GDM1 (cell line): Measurements from ENCODE around the gene SGSM2.

Source experiments
- DNase-seq: peaks from one replicate; lab custom pipeline; 2025; lab: John Stamatoyannopoulos, UW

SGSM2 gene

DNA sequence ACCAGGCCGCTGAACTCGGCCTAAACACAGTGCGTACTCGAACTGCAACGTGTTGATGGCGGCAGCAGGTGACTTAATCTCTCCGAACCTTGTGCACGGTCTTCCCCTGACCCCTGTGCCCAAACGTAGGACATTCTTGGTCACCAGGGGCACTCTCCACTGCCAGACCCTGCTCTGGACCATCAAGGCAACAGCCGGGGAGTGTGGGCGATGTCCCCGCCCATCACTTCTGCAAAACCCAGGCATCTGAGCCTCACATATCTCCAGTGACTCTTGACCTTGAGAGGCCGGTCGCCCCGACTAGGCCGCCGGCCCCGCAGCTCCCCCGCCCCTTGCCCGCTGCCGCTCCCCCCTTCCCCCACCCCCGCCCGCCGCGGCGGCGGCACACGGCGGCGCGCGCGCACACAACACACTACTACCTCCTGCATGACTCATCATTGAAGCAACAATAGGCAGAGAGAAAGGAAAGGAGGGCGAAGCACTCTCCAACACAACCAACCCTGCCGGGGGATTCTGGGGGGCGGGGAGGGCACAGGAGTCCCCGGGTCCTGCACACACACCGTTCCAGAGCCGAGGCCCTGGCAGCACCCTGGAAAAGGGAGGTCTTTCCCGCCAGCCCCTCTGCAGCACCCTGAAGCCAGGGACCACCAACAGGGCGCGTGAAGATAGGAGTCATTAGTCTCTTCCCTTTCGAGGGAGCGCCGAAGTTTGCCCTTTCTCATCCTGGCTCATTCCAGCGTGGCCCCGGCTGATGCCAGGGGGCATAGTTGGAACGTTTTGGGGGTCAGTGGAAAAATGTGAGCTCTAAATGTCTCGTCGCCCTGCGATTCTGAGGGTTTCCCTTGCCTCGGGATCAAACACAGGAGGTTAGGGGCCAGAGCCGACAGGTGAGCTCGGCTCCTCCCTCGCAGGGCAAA, 61.6 kb downstream of the SGSM2 start:
- peak; percentile 40 for DNase-seq

DNA sequence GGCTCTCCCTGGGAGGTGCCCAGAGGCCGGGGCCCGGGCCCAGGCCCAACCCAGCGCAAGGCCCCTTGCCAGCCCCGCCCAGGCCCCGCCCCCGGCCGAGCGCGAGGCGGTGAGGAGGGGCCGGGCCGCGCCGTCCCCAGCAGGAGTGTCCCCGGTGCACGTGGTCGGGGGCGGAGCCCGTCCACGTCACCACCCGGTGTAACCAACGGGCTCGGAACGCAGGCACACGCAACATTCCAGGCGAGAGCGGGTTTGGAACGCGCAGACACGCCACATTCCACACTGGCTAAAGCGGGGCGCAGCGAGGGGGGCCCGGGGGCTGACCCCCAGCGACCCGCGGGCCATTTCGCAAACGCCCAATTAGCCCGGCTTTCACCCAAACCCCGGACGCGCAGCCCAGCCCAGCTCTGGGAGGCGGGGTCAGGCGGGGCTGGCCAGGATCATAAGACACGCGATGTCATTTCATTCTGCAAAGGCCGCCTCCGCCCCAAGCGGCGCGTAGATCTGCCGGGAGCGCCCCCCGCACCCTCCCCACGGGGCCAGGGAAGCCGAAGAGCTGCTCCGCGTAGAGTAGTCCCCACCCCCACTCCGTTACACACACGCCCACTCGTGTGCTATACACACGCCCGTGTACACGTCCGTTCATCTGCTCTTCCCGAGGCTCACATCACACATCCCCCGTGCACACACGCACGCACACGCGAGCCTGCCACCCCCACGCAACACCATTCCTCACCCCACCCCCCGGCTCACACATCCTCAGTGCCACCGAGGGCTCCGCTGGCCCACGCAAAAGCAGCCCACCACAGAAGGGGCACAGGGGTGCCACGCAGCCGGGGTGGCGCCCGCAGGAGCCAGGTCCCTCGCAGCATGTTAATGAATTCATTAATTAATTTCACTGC, 62.5 kb downstream of the SGSM2 start:
- peak; percentile 90 for DNase-seq

DNA sequence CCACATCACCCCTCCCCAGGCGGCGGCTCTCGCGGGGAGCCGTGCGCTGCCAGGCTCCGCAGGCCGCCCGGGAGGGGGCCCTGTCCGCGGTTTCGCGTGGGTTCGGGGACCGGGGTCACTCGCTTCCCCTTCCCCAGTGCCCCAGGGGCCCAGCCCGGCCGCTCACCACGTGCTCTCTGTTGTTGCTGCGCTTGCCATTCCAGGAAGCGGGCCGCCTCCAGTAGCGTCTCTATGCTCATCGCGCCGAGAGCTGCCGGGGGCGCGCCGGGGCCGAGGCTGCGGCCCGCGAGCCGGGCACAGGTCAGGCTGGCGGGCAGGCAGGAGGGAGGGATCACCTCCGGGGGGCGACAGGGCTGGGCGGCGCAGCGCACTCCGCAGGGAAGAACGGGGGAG, 63.2 kb downstream of the SGSM2 start:
- DNase-seq: peak; percentile 22

DNA sequence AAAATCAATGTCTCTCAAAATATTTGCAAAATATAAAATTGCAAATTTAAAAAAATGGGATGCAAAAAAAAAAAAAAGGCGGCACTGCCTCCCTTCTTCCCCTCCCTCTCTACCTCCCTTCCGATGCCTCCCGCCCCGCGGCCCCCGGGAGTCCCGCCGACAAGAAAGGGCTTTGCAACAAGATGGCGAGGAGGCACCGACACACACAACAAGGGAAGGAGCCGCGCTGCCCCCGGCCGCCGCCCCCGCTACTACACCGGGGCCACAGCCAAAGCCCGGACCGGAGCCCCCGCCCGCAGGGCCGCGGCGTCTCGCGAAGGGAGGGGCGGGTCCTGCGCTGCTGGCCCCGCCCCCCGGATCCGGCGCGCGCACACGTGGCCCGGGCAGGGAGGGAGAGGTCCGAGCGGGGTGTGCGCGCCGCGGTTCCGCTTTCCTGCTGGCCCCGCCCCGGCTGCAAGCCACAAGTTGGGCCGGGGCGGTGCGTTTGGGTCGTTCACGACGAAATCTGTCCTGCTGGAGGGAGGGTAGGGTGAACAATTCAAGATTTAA, 63.6 kb downstream of the SGSM2 start, which contains the start of gene MNT:
Gene MNT (minus strand): TSS at position 184 of the 549 bp plus-strand sequence. CDS start 348 bp downstream, outside the sequence.
- DNase-seq: peak; percentile 96

DNA sequence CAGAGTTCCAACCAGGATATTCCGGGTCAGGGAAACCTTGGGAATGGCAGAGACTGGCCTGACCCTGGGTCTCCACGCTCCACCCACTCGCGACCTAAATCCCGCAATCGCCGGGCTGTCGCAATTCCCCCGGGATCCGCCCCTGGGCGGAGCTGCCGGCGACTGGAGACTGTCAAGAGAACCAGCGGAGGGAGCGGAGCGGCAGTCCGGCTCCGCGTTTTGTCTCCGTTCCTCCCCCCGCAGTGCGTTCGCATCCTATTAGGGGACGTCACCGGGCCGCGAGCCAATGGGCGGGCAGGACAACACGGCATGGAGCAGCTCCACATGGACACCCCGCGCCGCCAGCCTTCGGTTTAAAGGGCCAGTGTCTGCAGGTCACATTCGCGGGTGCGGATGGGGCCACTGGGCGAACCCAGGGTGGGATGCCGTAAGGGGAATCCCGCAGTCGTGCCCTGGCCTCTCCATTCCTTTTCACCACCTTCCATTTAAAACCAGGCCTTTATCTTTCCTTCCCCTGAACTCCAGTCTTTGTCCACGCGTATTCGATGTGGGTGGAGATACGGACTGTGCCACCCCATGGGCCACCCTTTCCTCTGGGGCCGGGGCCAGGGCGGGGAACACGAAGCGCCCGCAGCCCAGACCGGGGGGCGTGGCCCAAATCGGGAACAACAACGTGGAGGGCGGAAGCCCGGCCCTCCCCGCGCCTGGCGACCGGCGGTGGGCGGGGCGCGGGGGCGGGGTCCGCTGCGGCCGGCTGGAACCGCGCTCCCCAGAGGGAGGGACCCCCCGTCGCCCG, 64.3 kb downstream of the SGSM2 start:
- DNase-seq: peak; percentile 98

DNA sequence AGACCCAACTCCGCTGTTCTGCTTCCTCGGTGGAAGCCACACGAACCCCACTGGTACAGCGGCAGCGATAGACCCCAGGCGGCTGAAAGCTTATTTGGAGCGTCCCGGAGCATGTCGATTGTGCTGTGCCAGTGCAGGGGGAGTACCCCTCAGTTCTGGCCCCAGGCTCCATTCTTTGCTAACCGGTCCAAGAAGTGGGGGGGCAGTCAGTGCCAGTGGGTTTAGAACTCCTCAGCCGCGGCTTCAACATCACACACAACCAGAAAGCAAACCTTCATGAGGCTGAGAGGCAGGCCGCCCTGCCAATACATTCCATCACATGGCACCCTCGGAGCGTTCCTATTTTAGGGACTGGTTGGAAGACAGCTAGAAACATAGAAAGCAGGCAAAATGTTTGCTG, 65.2 kb downstream of the SGSM2 start:
- DNase-seq: no peak

DNA sequence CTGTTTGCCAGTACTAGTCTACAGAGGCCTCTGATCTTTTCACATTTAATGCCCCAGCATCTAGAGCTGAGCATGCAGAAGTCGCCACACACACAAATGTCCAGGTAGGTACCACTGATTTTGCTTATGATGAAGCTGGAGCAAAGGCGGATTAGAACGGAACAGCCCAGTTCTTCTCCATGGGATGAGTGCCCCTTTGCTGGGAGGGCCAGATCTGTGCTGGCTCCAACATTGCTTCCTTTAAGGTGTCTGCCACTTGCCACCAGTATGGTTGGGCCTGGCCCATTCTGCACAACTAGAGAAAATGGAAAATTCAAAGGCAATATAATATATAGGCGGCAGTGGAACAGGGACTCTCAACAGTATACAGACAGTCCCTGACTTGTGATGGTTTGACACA, 65.7 kb downstream of the SGSM2 start:
- DNase-seq: no peak

DNA sequence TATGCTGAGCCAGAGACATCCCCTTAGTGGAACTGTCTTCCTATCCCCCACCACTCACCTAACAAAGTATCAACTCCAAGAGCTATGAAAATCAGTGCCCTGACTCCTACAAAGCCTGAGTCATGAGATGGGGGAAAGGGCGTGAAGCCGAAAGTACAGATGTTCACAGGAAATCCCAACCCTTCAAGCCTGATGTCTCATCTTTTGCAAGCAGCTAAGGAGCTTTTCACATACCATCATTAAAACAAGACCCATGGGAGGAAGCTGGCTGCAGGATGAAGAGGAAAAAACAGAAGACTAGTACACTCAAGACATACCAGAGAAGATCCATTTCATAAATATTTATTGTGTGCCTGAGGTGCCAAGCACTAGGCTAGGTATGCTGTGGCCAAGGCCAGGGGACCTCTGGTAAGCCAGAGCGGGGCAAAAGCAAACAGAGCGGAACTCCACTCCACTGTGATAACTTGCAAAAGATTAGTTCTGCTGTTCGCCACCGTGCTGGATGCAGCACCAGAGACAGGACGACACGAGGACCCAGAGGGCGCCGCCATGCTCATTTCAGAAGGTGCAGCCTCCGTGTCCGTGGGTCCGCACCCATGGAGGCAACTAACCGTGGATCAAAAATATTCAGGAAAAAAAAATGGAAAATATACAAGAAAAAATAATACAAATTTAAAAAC, 68.1 kb downstream of the SGSM2 start:
- no peak for DNase-seq

DNA sequence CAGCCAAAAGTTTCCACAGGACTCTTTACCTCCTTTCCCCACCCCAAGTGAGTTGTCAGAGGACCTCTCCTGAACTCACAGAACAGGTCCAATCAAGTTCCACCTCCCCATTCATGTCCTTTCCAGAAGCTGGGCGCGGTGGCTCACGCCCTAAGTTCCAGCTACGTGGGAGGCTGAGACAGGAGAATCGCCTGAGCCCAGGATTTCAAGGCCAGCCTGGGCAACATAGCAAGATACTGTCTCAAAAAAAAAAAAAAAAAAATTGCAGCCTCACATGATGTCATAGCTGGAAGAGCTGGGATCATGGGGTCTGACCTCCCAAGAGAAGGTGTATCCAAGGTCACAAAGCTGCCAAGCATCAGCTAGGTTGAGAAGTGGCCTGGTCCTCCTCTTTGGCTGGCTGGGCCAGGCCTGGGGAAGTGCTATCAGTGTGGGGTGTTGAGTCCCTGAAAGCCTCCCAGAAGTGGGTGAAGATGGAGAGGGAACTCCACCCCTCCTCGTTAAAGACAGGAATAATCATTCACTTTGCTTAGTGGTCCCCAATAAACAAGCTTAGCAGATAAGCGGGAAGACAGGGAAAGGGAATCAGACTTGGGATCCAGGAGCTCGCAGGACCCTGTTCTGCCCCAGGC, 69.1 kb downstream of the SGSM2 start:
- DNase-seq: no peak

DNA sequence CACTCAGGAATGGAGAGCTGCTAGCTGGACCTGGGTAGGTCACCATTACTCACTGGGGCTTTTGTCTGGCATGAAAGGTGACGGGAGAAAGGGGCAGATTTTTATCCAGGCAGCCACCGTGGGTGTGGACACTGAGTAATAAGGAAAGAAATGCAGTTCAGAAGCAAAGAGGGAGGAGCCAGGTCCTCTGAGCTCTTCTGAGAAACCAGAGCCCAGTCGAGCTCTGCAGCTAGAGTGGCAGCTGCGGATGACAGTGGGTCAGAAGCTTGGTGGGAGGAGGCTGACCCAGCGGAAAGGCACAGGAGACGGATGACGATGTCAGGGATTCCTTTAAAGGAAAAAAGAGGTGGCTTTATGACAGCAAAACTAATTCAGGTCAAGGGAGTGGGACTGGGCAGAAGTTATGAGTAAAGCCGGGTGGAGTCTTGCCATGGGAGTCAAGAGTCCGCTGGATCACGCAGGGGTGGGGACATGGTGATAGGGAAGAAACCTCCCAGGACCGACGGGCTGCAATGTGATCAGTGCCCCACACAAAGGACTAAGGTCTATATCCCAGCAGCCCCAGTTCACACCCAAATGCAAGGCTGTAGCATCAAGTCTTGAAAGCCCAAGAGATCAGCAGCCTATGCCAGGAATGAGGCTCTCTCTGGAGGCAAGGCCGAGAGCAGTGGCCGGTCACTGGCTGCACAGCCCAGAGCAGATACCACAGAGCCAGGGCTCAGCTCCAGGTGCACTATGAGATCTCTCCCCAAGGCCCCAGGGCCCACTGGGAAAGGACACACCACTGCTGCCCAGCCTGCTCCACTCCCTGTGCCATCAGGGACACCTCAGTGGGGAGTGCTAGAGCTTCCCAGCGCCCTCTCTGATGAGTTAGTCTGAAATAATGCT, 69.8 kb downstream of the SGSM2 start:
- DNase-seq: no peak

DNA sequence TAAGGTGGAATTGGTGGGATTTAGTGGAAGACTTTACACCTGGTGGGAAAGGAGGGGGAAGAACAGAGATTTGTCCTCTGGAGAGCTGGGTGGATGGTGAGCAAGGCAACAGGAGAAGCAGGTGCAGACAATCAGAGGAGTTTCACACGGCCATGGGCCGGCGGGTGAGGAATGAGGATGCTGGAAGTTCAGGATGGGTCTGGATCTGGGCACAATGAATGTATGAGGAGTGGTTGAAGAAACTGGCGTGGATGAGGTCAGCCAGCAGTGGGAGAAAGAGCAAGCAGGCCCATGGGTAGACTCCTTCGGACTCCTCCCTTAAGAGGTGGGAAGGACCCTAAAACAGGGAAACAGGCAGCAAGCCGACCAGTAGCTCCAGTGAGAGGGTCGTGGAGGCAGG, 73.7 kb downstream of the SGSM2 start:
- DNase-seq: no peak

DNA sequence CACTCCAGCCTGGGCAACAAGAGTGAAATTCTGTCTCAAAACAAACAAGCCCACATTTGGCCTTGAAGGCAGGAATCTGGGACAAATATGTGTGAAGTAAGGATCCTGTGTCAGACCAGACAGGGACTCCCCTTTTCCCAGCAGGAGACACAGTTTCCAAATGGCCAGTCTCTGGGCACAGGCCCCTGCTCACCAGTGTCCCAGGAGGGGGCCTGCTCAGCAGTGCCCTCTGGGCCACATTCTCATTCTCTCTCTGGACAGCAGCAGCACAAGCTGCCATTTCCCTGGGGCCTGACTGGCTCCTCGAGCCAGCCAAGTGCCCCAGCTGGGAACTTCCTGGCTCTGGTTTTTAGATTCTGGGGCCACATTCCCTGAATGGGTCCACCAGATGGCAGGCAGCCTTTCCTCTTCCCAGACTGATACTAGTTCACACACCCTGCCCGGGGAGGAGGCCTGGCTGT, 75.3 kb downstream of the SGSM2 start:
- DNase-seq: no peak

DNA sequence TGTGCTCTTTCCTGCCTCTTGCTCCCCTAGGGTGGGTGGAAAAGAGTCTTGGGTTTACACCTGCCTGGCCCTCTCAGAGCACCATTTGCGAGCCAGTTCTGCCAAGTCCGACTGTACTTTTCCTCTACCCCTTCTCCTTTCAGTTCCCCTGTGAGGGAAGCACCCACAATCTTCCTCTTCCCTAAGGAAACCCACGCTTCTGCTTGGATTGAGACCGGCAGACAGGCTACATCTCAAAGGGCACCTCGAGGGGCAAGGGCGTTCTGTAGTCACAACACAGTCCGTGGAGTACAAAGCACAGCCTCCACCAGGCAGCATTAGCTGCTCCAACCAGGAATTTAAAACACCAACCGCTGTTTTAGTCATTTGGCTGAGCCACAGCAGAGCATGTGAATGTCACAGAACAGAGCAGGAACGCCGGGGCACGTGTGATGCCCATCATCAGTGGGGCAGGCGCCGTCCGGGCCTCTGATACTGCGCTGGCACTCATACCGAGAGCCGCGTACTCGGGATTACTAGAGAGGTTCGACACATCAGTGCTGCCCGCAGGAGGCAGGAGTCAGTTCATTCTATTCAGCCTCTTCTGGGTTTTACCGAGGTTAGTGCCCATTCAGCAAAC, 77.3 kb downstream of the SGSM2 start:
- DNase-seq: no peak

DNA sequence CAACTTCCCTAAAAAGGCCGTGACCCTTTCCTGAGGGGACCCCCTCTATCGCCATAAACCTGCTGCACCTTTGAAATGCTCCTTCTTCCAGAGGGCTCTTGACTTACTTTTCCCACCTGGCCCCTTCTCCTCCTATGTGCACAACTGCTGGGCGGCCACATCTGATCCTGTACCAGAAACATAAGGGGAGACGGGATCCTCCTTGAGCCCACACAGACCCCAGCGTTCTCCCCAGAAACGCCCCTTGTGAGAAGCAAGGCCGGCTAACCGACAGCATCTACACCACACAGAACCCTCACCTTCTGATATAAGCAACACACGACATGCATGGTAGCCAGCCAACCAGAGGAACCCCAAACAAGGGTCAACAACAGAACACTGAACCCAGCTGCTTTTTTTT, 77.8 kb downstream of the SGSM2 start:
- no peak for DNase-seq

DNA sequence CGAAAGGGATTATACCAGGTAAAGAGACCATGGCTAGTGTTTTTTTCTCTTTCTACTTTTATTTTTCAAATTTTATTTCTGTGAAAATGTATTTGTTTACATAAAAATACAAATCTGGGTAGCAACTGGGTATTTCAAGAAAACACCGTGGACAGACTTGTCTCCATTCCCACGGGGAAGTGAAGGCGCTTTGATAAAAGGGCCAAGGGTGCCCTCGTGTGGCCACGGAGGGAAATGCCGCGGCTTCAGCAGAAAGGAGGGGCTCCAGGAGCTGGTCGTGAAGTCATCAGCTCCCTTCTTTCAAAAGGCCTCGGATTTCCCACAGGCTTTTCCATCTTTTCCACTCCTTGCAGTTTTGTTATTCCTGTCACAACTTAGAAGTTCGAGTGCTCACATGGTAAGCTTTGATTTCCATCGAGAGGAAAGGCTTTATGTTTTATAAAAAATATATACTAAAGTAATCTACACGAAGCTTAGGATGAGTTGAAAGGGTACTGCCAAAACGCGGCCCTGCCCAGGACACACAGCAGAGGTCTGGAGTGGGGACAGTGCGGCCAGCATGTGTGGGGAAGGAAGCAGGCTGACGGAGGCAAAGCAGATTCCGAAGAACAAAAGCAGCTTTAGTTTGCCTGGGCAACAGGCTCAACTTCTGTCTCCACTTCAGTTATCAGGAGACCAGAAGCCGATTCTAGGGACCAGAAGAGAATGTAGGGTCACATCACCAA, 78.9 kb downstream of the SGSM2 start:
- DNase-seq: peak; percentile 60

DNA sequence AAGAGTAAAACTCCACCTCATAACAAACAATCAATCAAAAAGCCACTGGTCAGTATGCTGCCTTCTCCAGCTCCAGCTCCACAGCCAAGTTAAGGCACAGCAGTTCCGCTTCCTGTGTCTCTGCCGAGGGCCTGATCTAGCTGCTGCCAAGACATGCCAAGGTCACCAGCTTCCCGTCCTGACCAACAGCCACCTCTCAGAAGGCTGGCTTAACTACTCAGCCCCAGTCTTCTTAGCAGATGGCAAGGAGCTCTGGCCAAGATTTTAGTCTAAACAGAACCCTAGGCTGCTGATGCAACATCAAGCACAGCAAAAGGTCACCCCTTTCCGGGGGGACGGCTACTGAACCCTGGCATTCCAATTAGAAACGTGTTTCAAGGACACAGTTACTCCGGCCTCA, 81.3 kb downstream of the SGSM2 start:
- DNase-seq: no peak

DNA sequence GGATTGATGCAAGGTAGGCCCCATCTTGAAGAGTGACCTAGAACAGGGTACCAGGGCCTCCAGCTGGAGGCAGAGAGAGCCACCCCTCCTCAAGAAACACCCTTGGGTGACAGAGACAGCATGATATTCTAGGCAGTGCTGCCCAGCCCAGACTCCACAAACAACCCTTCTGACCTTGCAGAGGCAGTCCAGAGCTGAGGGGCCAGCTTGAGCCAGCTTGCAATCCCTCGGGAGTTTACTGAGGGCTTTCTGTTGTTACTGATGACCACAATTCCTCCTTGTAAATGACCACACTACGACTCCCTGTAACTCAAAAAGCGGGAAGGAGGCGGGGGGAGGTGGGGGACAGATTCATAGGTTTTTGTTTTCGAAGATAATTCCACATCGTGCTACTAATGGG, 82.2 kb downstream of the SGSM2 start:
- no peak for DNase-seq

DNA sequence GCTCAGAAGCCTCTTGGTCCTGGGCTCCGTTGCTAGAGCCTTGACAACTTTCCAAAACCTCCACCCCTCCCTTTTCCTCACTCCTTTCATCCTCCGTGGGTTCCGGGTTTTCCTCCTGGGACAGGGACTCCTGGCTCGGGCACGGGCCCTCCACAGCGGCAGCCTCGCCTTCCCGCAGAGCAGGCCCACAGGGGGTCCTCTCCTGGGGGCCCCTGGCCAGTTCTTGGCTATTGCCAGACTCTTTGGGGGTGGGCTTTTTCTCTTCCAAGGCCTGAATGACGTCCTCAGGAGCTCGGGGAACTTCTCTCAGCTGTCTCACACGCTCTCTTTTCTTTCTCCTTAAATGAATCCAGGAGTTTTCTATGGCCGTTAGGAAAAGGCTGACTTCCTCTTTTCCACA, 82.9 kb downstream of the SGSM2 start:
- no peak for DNase-seq
